ENCODE data around the gene ZNF622. TPM values are rescaled to one million over a fixed set of nuclear protein-coding genes. Genes with fewer than 3 reads are reported as not detected.

ZNF622 gene
- total RNA-seq, 4 donors from 2014 or later: 25.8 to 36.1 (median 30.0) TPM

- intact Hi-C loops (cut with DNase I; ENCODE audit: low total_unique reads): no loop called here
- TF ChIP-seq, protein P1, sequence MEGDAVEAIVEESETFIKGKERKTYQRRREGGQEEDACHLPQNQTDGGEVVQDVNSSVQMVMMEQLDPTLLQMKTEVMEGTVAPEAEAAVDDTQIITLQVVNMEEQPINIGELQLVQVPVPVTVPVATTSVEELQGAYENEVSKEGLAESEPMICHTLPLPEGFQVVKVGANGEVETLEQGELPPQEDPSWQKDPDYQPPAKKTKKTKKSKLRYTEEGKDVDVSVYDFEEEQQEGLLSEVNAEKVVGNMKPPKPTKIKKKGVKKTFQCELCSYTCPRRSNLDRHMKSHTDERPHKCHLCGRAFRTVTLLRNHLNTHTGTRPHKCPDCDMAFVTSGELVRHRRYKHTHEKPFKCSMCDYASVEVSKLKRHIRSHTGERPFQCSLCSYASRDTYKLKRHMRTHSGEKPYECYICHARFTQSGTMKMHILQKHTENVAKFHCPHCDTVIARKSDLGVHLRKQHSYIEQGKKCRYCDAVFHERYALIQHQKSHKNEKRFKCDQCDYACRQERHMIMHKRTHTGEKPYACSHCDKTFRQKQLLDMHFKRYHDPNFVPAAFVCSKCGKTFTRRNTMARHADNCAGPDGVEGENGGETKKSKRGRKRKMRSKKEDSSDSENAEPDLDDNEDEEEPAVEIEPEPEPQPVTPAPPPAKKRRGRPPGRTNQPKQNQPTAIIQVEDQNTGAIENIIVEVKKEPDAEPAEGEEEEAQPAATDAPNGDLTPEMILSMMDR (IDR thresholded peaks at IDR 0.05): no peak
- no peak for TF ChIP-seq POLR2A (IDR thresholded peaks at IDR 0.05)
- 55 to 72% methylated on average over 2 of the region's 2 CpGs for WGBS, 2 donors
- no peak for DNase-seq (ENCODE audit: low spot score in 2 of 2)
- H3K4me3 ChIP-seq (ENCODE audit: low read depth, poor library complexity, severe bottlenecking): no peak overlapping the region
Measured at GRCh38 chr5:16431490-16431889, 34.1 kb downstream of the ZNF622 start.

- intact Hi-C loops (cut with DNase I; ENCODE audit: low total_unique reads): no loop called here
- no peak for TF ChIP-seq POLR2A (IDR thresholded peaks at IDR 0.05)
- TF ChIP-seq, protein P1 (IDR thresholded peaks at IDR 0.05): no peak
- H3K4me3 ChIP-seq (ENCODE audit: low read depth, poor library complexity, severe bottlenecking): no peak overlapping the region
- WGBS, 2 donors: 86 to 87% methylated on average over 7 of the region's 7 CpGs
- DNase-seq (ENCODE audit: low spot score in 2 of 2): no peak
Measured at GRCh38 chr5:16430349-16431089, 35.1 kb downstream of the ZNF622 start.

DNA sequence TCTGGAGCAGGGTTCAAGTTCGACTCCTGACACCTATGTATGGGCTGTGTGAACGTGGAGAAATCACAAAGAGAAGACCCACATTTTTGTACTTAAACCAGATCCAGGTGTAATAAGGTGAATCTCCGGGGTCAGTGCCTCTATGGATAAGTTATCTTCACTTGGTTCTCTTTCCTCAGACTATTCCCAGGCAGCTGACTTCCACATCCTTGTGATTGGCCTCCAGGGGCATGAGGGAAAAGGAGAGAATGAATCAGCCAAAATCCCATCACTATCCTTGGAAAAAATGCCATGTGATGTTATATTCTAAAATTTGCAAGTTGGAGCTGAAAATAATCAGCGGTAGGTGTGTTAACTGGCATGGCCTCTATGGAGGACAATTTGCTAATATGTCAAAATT is 37.2 kb downstream of the ZNF622 start:
- TF ChIP-seq, protein P1 (IDR thresholded peaks at IDR 0.05): no peak
- TF ChIP-seq POLR2A (IDR thresholded peaks at IDR 0.05): no peak
- 80 to 89% methylated on average over 4 of the region's 4 CpGs for WGBS, 2 donors
- H3K4me3 ChIP-seq (ENCODE audit: low read depth, poor library complexity, severe bottlenecking): no peak overlapping the region
- intact Hi-C loops (cut with DNase I; ENCODE audit: low total_unique reads): no loop called here
- no peak for DNase-seq (ENCODE audit: low spot score in 2 of 2)

DNA sequence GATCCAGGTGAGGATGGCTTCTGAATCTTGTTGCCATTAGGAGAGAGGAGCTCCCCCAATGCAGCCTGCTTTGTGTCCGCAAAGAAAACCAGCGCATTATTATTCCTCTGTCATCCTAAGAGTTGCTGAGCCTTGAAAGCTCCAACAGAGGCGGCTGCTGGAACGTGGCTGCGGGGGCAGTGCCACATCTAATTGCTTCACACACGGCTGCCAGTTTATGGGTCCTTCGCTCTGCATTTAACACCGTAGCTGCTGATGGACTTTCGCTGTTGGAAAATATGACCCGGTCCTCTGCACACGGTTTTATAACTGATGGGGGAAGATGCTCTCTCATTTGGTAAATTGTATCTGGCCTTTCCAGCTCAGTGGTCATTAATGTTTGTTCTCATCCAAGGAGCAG is 38.0 kb downstream of the ZNF622 start:
- no peak for DNase-seq (ENCODE audit: low spot score in 2 of 2)
- no peak overlapping the region for H3K4me3 ChIP-seq (ENCODE audit: low read depth, poor library complexity, severe bottlenecking)
- TF ChIP-seq, protein P1 (IDR thresholded peaks at IDR 0.05): no peak
- TF ChIP-seq POLR2A (IDR thresholded peaks at IDR 0.05): no peak
- intact Hi-C loops (cut with DNase I; ENCODE audit: low total_unique reads): no loop called here
- WGBS, 2 donors: 39 to 41% methylated on average over 11 of the region's 11 CpGs

GRCh38 chr5:16418471-16418922 is 47.1 kb downstream of the ZNF622 start:
- 20 to 36% methylated on average over 4 of the region's 4 CpGs for WGBS, 2 donors
- intact Hi-C loops (cut with DNase I; ENCODE audit: low total_unique reads): no loop called here
- TF ChIP-seq POLR2A (IDR thresholded peaks at IDR 0.05): no peak
- TF ChIP-seq, protein P1 (IDR thresholded peaks at IDR 0.05): no peak
- H3K4me3 ChIP-seq (ENCODE audit: low read depth, poor library complexity, severe bottlenecking): no peak overlapping the region
- no peak for DNase-seq (ENCODE audit: low spot score in 2 of 2)
